ENCODE measurements around the gene DAP.
A peak's percentile ranks its signal among the peaks of the same experiment; 100 is the strongest.

The DAP gene

GRCh38 chr5:10760096-10760920 is 726 bp downstream of the DAP start:
- peak; percentile 28 for DNase-seq

- DNase-seq = no peak
These were observed 1.9 kb downstream of the DAP start for GRCh38 chr5:10759111-10759510.

DNA sequence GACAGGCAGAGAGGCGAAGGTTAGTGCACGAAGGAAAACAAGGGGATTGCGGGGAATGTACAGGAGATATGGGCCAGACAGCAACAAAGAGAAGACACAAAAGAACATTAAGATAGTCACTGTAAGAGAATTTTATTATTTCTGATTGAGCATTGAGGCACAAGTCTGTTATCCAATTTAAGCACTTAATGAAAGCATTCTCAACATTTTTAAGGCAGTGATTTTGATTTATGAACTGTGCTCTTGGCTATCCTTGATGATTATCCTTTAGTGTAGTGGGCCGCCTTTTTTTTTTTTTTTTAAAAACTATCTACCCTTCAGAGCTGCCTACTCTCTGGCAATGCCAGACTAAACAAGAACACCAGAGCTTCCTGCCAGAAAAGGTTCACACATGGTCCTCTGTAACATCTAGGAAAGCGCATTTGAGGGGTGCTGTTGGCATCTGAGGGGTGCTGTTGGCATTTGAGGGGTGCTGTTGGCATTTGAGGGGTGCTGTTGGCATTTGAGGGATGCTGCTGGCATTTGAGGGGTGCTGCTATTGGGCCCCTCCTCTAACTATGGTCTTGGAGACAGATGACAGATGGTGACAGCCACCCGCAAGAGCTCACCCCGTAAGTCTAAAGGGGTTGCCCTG is 3.0 kb downstream of the DAP start:
- DNase-seq = no peak

DNA sequence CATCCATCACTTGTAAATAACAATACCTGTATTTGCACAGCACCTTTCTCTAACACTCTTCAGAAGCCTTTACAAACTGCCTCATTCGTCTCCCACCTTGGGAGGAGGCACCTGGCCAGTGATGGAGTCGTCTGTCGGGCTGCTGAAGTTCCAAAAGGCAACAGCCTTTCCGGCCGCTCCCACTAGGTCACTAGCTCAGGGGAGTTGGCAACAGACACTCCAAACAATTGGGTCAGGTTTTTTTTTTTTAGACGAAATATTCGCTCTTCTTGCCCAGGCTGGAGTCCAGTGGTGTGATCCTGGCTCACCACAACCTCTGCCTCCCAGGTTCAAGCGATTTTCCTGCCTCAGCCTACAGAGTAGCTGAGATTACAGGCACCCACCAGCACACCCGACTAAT is 4.0 kb downstream of the DAP start:
- no peak for DNase-seq

DNA sequence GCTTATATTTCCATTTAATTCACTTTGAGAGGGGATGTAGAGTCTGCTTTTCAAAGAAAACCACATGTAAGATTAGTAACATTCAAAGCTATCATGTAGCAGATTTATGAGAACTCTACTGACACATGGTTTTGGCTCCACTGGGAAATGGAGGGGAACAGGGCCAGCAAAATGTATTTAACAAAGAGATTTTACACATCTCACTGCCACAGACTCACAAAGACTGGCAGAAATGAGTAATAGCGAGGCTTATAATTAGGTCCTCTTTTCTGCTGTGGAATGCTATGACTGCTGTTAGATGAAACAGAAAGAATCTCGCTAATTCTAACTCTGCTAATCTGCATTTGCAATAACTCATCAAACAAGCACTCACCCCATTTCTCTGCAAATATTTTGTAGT is 4.5 kb downstream of the DAP start:
- DNase-seq = no peak

- DNase-seq = no peak
These were observed 7.9 kb downstream of the DAP start for GRCh38 chr5:10753178-10753577.

DNA sequence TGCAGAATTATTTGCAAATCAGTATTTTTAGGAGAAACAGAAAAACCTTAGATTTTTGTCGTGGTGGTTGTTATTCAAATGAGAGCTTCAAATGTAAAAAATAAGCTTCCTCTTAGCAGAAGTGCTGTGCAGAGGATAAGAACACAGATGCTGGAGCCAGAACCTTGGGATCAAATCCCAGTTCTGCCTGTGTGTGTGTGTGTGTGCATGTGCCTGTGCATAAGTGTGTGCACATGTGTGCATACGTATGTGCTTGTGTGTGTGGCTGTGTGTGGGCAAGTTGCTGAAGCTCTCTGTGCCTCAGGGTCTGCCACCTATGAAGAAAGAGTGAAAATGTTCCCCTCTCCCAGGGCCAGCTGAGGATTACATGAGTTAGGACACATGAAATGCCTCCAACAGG is 8.6 kb downstream of the DAP start:
- DNase-seq = no peak

- DNase-seq = no peak
These were observed 10.1 kb downstream of the DAP start for GRCh38 chr5:10750909-10751308.

DNA sequence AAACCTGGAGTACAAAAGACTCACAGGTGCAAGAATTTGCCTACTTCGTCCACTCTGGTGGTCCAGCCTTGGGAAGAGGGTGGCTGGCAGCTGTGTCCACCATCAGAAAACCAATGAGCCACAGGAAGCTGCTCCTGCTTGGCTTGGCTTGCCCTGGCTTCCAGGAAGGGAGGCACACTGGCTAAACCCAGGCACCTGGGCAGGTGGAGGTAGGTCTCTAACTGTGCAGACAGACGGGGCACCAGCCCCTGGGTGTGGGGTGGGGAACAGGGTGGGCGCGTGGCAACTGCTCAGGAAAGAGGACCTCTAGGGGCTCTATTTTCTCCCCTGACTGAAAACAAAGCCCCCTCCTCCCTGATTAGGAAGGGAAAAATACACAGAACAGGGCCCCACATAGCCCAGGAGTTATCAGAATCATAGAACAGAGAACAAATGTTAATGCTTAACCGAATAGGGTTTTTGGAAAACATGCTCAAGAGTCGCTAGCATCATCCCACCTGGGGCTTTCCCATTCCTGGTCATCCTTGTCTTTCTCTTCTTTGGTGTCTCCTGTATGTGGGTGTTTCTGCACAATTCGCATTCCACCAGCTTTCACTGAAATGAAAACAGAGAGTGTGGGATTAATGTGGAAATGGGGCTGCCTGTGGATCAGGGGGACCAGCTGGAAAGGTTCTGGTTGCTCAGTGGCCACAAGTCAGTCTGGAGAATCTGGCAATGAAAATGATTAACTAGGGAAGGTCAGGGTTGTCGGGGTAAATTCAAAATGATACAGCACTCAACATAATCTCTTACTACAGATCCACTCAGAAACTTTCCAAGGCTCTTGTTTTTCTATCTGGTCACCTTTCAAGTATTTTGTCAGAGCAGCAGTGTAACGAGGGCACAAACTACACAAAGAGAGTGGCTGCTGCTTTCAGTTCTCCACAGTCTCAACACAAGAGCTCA is 13.1 kb downstream of the DAP start:
- DNase-seq = no peak

DNA sequence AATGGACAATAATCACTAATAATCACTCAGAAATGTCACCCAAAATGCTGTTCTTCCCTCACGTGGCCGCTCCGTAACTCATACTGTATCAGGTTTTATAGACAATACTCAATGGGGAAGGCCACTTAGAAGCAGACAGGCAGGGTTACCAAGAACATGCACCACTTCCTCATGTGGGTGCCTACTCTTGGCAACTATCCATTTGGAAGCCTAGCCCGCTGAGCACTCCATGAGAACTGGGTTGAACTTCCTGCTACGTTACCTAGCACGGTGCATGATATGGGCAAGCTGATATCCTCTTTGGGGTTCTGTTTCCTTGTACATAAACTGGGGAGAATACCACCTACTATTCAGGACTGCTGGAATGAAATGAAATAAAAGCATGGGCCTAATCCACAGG is 14.3 kb downstream of the DAP start:
- peak; percentile 14 for DNase-seq

GRCh38 chr5:10745133-10745532 is 15.9 kb downstream of the DAP start:
- DNase-seq = no peak

- no peak for DNase-seq
These were observed 16.4 kb downstream of the DAP start for GRCh38 chr5:10744681-10745080.

DNA sequence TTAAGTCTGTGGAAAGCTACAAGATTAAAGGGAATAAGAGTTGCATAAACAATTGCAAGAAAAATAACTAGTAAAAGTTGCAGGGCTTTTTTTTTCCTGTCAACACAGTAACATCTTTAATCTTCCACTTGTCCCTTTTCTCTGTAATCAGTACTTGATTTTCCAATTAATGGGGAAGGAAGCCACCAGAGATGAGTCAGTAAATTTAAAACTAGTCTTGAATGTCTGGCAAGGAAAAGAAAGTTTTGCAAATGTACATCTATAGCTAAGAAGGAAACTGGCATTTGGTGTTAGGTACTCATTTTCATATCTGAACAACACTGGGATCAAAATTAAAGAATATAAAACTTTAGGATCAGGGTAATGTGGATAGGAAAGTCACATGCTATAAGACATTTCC is 17.1 kb downstream of the DAP start:
- DNase-seq = no peak

DNA sequence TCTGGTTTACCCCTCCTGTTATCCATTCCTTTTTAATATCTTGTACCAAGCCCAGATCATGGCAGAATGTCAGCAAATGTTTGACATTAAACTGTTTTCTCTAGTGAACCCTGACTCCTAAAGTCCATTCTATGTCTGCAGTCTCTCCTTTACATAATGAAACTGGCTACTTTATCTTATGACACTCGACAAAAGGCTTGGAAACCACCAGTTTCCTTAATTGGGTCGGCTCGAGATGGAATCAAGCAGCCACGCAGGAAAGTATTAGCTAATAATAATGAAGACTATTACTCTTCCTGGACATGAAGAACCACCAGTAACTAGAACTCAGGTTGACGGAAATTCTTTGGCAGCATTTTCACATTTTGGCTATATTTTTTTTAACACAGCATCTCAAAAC is 17.5 kb downstream of the DAP start:
- no peak for DNase-seq

DNA sequence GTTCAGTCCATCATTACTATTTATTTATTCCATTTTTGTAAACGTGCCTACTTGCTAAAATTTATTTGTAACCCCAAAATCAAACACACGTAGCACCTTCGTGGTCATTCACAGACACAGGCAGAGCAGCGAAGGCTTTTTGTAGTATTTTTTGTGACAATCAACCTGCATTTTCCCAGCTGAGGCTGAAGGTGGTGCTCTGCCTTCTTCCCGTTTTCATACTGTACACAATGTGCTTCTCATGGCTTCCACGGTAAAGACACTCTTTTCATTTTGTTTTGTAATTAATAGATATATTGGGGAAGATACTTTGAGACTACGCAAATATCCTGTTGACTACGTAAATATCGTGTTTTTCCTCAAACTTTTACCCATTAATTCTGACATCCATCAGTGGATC is 19.4 kb downstream of the DAP start:
- DNase-seq = no peak

DNA sequence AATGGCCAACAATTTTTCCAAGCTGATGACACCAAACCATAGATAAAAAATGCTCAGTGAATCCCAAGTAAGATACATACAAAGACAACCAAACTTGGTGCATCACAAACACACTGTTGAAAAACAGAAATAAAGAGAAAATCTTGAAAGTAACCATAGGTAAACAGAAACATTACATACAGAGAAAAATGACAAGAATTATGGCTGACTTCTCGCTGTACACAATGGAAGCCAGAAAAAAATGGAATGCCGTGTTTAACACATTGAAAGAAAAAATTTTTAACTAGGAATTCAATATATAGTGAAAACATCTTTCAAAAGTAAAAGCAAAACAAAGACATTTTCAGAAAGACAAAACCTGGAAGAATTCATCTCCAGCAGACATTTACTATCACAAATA is 20.6 kb downstream of the DAP start:
- DNase-seq = no peak

DNA sequence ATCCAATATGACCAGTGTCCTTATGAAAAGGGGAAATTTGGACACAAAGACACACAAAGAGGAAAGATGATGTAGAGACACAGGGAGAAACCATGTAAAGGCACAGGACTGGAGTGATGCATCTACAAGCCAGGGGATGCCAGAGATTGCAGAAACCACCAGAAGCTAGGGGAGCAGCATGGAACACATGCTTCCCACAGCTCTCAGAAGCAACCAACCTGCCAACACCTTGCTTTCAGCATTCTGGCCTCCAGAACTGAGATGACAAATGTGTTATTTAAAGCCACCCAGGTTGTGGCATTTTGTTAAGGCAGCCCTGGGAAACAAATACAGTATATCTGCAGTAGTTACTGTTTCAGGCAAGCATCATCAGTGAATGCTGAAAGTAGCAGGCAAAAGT is 23.2 kb downstream of the DAP start:
- DNase-seq = no peak

- no peak for DNase-seq
These were observed 24.2 kb downstream of the DAP start for GRCh38 chr5:10736808-10737207.

GRCh38 chr5:10736354-10736753 is 24.7 kb downstream of the DAP start:
- DNase-seq = no peak

- DNase-seq = no peak
These were observed 25.3 kb downstream of the DAP start for GRCh38 chr5:10735569-10736276.

DNA sequence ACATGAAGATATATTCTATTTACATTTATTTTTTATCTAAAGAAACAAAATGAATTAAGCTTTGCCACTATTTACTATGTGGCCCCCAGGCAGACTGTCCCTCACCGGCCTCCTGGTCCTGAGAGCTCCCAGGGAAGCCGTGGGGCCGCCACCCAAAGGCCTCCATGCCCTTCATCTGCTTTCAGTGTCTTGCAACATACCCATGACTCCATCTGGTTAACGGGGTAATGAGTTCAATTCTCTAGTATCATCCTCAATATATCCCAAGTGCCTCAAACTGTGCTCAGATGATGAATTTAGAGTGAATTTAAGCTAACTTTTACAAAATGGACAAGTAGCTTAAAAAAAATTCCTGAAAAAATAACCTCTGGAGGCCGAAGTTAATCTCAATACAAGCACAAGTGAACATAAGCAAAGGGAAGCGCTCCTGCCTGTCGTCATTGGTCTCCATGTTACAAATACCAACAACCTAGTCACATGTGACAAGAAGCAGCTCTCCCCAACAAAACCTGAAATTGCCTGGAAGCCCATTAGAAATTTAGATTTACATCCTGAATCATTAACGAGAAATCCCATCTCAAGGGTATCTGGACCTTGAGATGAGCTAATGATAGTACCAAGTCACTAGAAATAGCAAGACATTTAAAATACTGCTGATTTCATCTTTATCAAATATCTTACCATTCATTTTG is 26.1 kb downstream of the DAP start:
- no peak for DNase-seq

GRCh38 chr5:10734037-10734709 is 26.9 kb downstream of the DAP start:
- DNase-seq = no peak
